NCI-H2107 treated with DMSO at 0.1 percent for 48 hours (cell line): ENCODE data around the gene HEATR5B.
"Not testable (repeated sequence)": the region's sequence is repeated elsewhere in the genome, so short reads cannot be mapped to it uniquely, and the experiment has no call there.

Experiments used
- DNase-seq: peaks from one replicate; lab custom pipeline; 2025; ENCODE audit not compliant: unreplicated experiment; lab: John Stamatoyannopoulos, UW

The HEATR5B gene

DNA sequence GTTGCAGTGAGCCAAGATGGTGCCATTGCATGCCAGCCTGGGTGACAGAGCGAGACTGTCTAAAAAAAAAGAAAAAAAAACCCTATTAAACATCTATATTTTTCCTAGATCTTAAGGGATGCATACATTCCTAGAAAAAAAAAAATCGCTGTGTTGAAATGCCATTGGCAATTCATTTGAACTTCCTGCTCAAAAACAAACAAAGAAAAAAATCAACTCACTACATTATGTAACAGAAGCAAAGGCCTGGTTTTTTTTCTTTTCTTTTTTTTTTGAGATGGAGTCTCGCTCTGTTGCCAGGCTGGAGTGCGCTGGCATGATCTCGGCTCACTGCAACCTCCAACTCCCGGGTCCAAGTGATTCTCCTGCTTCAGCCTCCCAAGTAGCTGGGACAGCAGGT lies 96.2 kb downstream of the HEATR5B start:
- no peak for DNase-seq

GRCh38 chr2:36982467-36982866 lies 101.7 kb downstream of the HEATR5B start:
- no peak for DNase-seq

- no peak for DNase-seq
Measured at GRCh38 chr2:36981911-36982310, 102.3 kb downstream of the HEATR5B start.

DNA sequence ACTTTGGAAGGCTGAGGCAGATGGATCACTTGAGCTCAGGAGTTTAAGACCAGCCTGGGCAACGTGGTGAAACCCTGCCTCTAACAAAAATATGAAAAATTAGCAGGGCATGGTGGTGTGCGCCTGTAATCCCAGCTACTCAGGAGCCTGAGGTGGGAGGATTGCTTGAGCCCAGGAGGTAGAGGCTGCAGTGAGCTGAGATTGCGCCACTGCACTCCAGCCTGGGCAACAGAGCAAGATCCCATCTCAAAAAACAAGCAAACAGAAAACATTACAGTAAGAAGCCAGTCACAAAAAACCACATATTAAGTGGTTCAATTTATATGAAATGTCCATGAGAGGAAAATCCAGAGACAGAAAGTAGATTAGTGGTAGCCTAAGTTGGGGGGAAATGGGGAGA lies 105.2 kb downstream of the HEATR5B start:
- DNase-seq = not testable (repeated sequence)

- no peak for DNase-seq
Measured at GRCh38 chr2:36976065-36976464, 108.1 kb downstream of the HEATR5B start.

GRCh38 chr2:36975306-36975705 lies 108.9 kb downstream of the HEATR5B start:
- DNase-seq = no peak

DNA sequence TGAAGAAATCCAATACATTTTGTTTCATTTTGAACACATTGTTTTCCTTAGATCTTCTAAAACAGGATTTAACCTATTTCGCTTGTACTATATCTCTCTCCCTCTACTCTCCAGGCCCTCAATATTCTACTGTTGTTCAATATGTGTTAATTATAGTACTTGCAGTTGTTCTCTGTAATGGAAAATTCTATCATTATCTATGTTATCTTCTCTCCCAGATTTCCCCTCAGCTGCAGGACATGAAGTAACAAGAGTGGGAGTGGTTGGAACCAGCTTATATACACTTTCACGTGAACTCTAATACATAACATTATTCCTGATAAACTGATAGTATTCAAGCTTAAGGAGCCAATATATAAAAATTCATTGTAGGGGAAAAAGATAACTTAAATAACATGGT lies 110.9 kb downstream of the HEATR5B start:
- no peak for DNase-seq

- no peak for DNase-seq
Measured at GRCh38 chr2:36971990-36972389, 112.2 kb downstream of the HEATR5B start.

GRCh38 chr2:36967236-36967876 lies 116.8 kb downstream of the HEATR5B start:
- DNase-seq = no peak

GRCh38 chr2:36966370-36967235 lies 117.6 kb downstream of the HEATR5B start, which contains the start of gene STRN:
STRN (minus strand) TSS chr2:36966536; CDS start chr2:36966463, 73 bp downstream.
- DNase-seq = peak; percentile 77

GRCh38 chr2:36965751-36966369 lies 118.3 kb downstream of the HEATR5B start:
- DNase-seq = no peak

- DNase-seq = no peak
Measured at GRCh38 chr2:36965206-36965605, 119.0 kb downstream of the HEATR5B start.

DNA sequence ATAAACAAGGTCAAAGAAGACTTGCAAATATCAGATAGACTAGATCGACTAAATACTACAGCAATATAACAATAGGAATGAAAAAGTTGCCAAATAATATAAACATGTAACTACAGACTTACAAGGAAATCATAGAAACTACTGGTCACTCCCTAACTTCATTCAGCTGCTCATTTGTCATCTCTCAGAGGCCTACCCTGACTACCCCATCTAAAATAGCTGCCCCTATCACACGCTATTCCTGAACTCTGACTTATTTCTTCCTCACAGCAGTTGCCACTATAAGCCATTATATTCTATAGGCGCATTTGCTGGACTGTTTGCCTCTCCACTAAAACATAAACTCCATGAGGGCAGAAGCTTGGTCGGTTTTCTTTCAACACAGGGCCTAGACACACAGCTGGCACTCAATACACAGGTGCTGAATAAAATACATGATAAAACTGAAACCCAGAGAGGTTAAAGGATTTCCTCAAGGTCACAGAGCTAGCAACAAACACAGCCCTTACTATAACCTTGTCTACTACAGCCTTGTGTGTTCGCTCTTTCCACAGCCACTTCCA lies 119.6 kb downstream of the HEATR5B start:
- DNase-seq = no peak

GRCh38 chr2:36963734-36964133 lies 120.4 kb downstream of the HEATR5B start:
- no peak for DNase-seq

GRCh38 chr2:36963106-36963505 lies 121.1 kb downstream of the HEATR5B start:
- no peak for DNase-seq

GRCh38 chr2:36960773-36961172 lies 123.4 kb downstream of the HEATR5B start:
- DNase-seq = no peak

- DNase-seq = no peak
Measured at GRCh38 chr2:36960005-36960675, 124.0 kb downstream of the HEATR5B start.

GRCh38 chr2:36954977-36955607 lies 129.1 kb downstream of the HEATR5B start:
- DNase-seq = no peak

DNA sequence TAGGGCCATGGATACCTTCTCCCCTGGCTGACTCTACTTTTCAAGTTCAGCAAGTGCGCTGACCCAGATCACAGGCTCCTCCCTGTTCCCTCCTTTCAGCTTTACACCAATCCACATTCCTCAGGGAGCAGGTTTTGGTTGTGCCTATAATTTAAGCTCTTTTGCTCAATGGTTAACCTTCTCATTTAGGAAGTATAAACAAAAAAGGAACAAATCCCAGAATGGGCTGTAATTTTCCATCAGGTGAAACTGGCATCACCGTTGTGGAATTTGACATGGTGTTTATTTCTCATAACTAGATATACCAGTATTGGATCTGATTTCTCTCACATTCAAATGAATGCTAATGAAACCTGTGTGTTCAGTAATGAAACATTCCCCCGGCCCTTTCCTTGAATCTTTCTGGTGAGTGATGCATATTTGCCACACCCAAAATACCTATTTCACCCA lies 131.4 kb downstream of the HEATR5B start:
- DNase-seq = no peak

- DNase-seq = no peak
Measured at GRCh38 chr2:36951574-36951973, 132.6 kb downstream of the HEATR5B start.
